AG04449 (cell line): ENCODE results near the gene DLGAP1.

Source experiments
- CTCF ChIA-PET: fragments of 350-600 bp; formaldehyde crosslinking; extraction: SDS; loops from one replicate; lab custom pipeline; 2021; ENCODE audit warnings: antibody characterized with exemption; lab: Yijun Ruan, JAX
- POLR2A ChIA-PET: fragments of 400-600, 350-600 bp; formaldehyde crosslinking; extraction: SDS; loops from one replicate; lab custom pipeline; 2020; ENCODE audit warnings: antibody characterized with exemption, inconsistent platforms; lab: Yijun Ruan, JAX
- DNase-seq: peaks from one replicate; pipeline ENCODE4 v3.0.0-alpha.2; 2010; ENCODE audit warnings: low read depth, low spot score
- H3K4me3 ChIP-seq: 2 replicates; pipeline ENCODE4 v1.5.1; 2011; ENCODE audit warnings: low read depth, mild to moderate bottlenecking, control low read depth, low read length
- CTCF ChIP-seq: IDR thresholded peaks from one replicate; pipeline ENCODE4 v1.5.1; 2011; ENCODE audit warnings: mild to moderate bottlenecking, moderate library complexity, low read length, control low read depth, inconsistent platforms; ENCODE audit not compliant: insufficient read depth; ENCODE audit errors: missing control alignments

Gene DLGAP1

GRCh38 chr18:4204438-4204720 is 250.7 kb downstream of the DLGAP1 start:
- POLR2A ChIA-PET: no interaction called here
- DNase-seq: no peak
- CTCF ChIA-PET: no interaction called here
- no peak overlapping the region for H3K4me3 ChIP-seq
- no peak for TF ChIP-seq CTCF

- ChIA-PET POLR2A (no interaction called here), CTCF (no interaction called here)
- no peak for TF ChIP-seq CTCF
- H3K4me3 ChIP-seq: no peak overlapping the region
- no peak for DNase-seq
Measured at GRCh38 chr18:4203568-4204437, 251.3 kb downstream of the DLGAP1 start.

GRCh38 chr18:4200399-4200798 is 254.7 kb downstream of the DLGAP1 start:
- CTCF ChIA-PET: no interaction called here
- TF ChIP-seq CTCF: no peak
- DNase-seq: no peak
- no peak overlapping the region for H3K4me3 ChIP-seq
- POLR2A ChIA-PET: no interaction called here

- ChIA-PET POLR2A (no interaction called here), CTCF (no interaction called here)
- no peak for DNase-seq
- H3K4me3 ChIP-seq: no peak overlapping the region
- no peak for TF ChIP-seq CTCF
Measured at GRCh38 chr18:4198956-4199355, 256.2 kb downstream of the DLGAP1 start.

GRCh38 chr18:4196351-4196750 is 258.8 kb downstream of the DLGAP1 start:
- POLR2A ChIA-PET: no interaction called here
- TF ChIP-seq CTCF: no peak
- DNase-seq: no peak
- CTCF ChIA-PET: no interaction called here
- no peak overlapping the region for H3K4me3 ChIP-seq

GRCh38 chr18:4193086-4193485 is 262.0 kb downstream of the DLGAP1 start:
- DNase-seq: no peak
- ChIA-PET CTCF (no interaction called here), POLR2A (no interaction called here)
- no peak overlapping the region for H3K4me3 ChIP-seq
- TF ChIP-seq CTCF: no peak
